AG09309 (cell line): Measurements from ENCODE around the gene TUBGCP3.

Source experiments
- DNase-seq: peaks from one replicate; pipeline ENCODE4 v3.0.0-alpha.2; 2010; ENCODE audit warnings: low read depth
- H3K4me3 ChIP-seq: 2 replicates; pipeline ENCODE4 v1.5.1; 2011; ENCODE audit warnings: mild to moderate bottlenecking, low read depth, low read length, moderate library complexity; ENCODE audit not compliant: control insufficient read depth
- CTCF ChIP-seq: IDR thresholded peaks from 2 replicates; pipeline ENCODE4 v1.5.1; 2011; ENCODE audit warnings: mild to moderate bottlenecking, low read depth, low read length, inconsistent platforms; ENCODE audit not compliant: insufficient read depth, control insufficient read depth; ENCODE audit errors: missing control alignments

The TUBGCP3 gene

GRCh38 chr13:112474869-112475268, 113.1 kb downstream of the TUBGCP3 start:
- no peak for TF ChIP-seq CTCF
- no peak for DNase-seq
- no peak overlapping the region for H3K4me3 ChIP-seq

- no peak overlapping the region for H3K4me3 ChIP-seq
- no peak for DNase-seq
- TF ChIP-seq CTCF: no peak
These were observed 114.1 kb downstream of the TUBGCP3 start for GRCh38 chr13:112473818-112474217.

GRCh38 chr13:112469071-112469745, 118.7 kb downstream of the TUBGCP3 start:
- no peak for DNase-seq
- TF ChIP-seq CTCF: no peak
- H3K4me3 ChIP-seq: no peak overlapping the region

GRCh38 chr13:112468069-112468468, 119.9 kb downstream of the TUBGCP3 start:
- H3K4me3 ChIP-seq: no peak overlapping the region
- DNase-seq: no peak
- no peak for TF ChIP-seq CTCF

GRCh38 chr13:112467236-112467635, 120.7 kb downstream of the TUBGCP3 start:
- DNase-seq: no peak
- no peak for TF ChIP-seq CTCF
- no peak overlapping the region for H3K4me3 ChIP-seq

GRCh38 chr13:112466132-112467058, 121.6 kb downstream of the TUBGCP3 start:
- DNase-seq: no peak
- TF ChIP-seq CTCF: no peak

More at GRCh38 chr13:112466132-112467058, 121.6 kb downstream of the TUBGCP3 start:
- H3K4me3 ChIP-seq: no peak overlapping the region
